HEK293T (cell line): ENCODE measurements around the gene ARMCX5.

ENCODE experiments used
- CTCF ChIA-PET: fragments of 350-600 bp; formaldehyde crosslinking; extraction: SDS; loops from one replicate; lab custom pipeline; 2021; ENCODE audit warnings: antibody characterized with exemption, inconsistent platforms; lab: Yijun Ruan, JAX
- POLR2A ChIA-PET: fragments of 350-600 bp; formaldehyde crosslinking; extraction: SDS; loops from one replicate; lab custom pipeline; 2020; ENCODE audit warnings: antibody characterized with exemption, inconsistent platforms; lab: Yijun Ruan, JAX
- DNase-seq: peaks from one replicate; pipeline ENCODE4 v3.0.0; 2012; ENCODE audit warnings: mixed read lengths; ENCODE audit errors: extremely low spot score
- ARNT ChIP-seq: fragments of 450-650 bp; IDR thresholded peaks from 2 replicates; pipeline ENCODE4 v1.6.1; 2017; ENCODE audit warnings: mild to moderate bottlenecking
- BHLHE40 ChIP-seq: fragments of 450-650 bp; IDR thresholded peaks from 2 replicates; pipeline ENCODE4 v1.6.1; 2016; ENCODE audit warnings: mild to moderate bottlenecking, moderate library complexity, borderline replicate concordance
- CTBP1 ChIP-seq: fragments of 450-650 bp; IDR thresholded peaks from 2 replicates; pipeline ENCODE4 v1.6.1; 2016; ENCODE audit warnings: borderline replicate concordance
- ELF4 ChIP-seq: fragments of 450-650 bp; IDR thresholded peaks from 2 replicates; pipeline ENCODE4 v1.6.1; 2017; ENCODE audit warnings: antibody characterized with exemption
- FOXA1 ChIP-seq: fragments of 450-650 bp; IDR thresholded peaks from 2 replicates; pipeline ENCODE4 v1.6.1; 2016; ENCODE audit warnings: mild to moderate bottlenecking
- FOXK2 ChIP-seq: fragments of 450-650 bp; IDR thresholded peaks from 2 replicates; pipeline ENCODE4 v1.6.1; 2016; ENCODE audit warnings: mild to moderate bottlenecking
- FOXM1 ChIP-seq: fragments of 450-650 bp; IDR thresholded peaks from 2 replicates; pipeline ENCODE4 v1.6.1; 2017; ENCODE audit warnings: mild to moderate bottlenecking, borderline replicate concordance
- HDGF ChIP-seq: fragments of 450-650 bp; IDR thresholded peaks from 2 replicates; pipeline ENCODE4 v1.6.1; 2017; ENCODE audit warnings: antibody characterized with exemption, borderline replicate concordance
- L3MBTL2 ChIP-seq: fragments of 450-650 bp; conservative IDR thresholded peaks from 2 replicates; pipeline ENCODE4 v1.6.1; 2016; ENCODE audit warnings: mild to moderate bottlenecking
- LEF1 ChIP-seq: fragments of 450-650 bp; IDR thresholded peaks from 2 replicates; pipeline ENCODE4 v1.6.1; 2017; ENCODE audit warnings: mild to moderate bottlenecking, borderline replicate concordance
- NFRKB ChIP-seq: fragments of 450-650 bp; IDR thresholded peaks from 2 replicates; pipeline ENCODE4 v1.6.1; 2016; ENCODE audit warnings: mild to moderate bottlenecking, moderate library complexity
- PKNOX1 ChIP-seq: fragments of 450-650 bp; IDR thresholded peaks from 2 replicates; pipeline ENCODE4 v1.6.1; 2016
- SP1 ChIP-seq: fragments of 450-650 bp; IDR thresholded peaks from 2 replicates; pipeline ENCODE4 v1.6.1; 2017
- SUZ12 ChIP-seq: fragments of 450-650 bp; IDR thresholded peaks from 2 replicates; pipeline ENCODE4 v1.6.1; 2016; ENCODE audit warnings: mild to moderate bottlenecking
- TARDBP ChIP-seq: fragments of 450-650 bp; IDR thresholded peaks from 2 replicates; pipeline ENCODE4 v1.6.1; 2016
- ZNF384 ChIP-seq: fragments of 450-650 bp; IDR thresholded peaks from 2 replicates; pipeline ENCODE4 v1.6.1; 2016

ARMCX5 gene

GRCh38 chrX:102650903-102651241 is 51.6 kb downstream of the ARMCX5 start:
- ChIA-PET POLR2A (no interaction called here), CTCF (no interaction called here)
- no peak for TF ChIP-seq TARDBP
- no peak for TF ChIP-seq ELF4
- no peak for TF ChIP-seq NFRKB
- TF ChIP-seq FOXM1 = no peak
- TF ChIP-seq SUZ12 = no peak
- no peak for TF ChIP-seq BHLHE40
- no peak for TF ChIP-seq CTBP1
- no peak for TF ChIP-seq SP1
- no peak for TF ChIP-seq HDGF
- no peak for TF ChIP-seq FOXA1
- TF ChIP-seq FOXK2 = no peak
- TF ChIP-seq LEF1 = no peak
- TF ChIP-seq PKNOX1 = no peak
- TF ChIP-seq ARNT = no peak
- no peak for TF ChIP-seq L3MBTL2
- DNase-seq = no peak

- TF ChIP-seq SUZ12 (no peak), ZNF384 (no peak), HDGF (no peak), BHLHE40 (no peak), NFRKB (no peak), PKNOX1 (no peak), L3MBTL2 (no peak)
- no peak for DNase-seq
- POLR2A ChIA-PET = no interaction called here
- CTCF ChIA-PET = no interaction called here
These were observed 52.1 kb downstream of the ARMCX5 start, which contains the start of gene GPRASP1 for GRCh38 chrX:102651242-102652011. Gene GPRASP1 (plus strand): TSS chrX:102651483. CDS start chrX:102653914, 2,431 bp downstream.

- no peak for DNase-seq
- POLR2A ChIA-PET = no interaction called here
These were observed 52.8 kb downstream of the ARMCX5 start for GRCh38 chrX:102652031-102652688.

More at GRCh38 chrX:102652031-102652688, 52.8 kb downstream of the ARMCX5 start:
- CTCF ChIA-PET = no interaction called here
- no peak for TF ChIP-seq SUZ12
- no peak for TF ChIP-seq ARNT
- no peak for TF ChIP-seq LEF1
- TF ChIP-seq BHLHE40 = no peak
- no peak for TF ChIP-seq FOXK2
- TF ChIP-seq L3MBTL2 = no peak
- no peak for TF ChIP-seq HDGF
- no peak for TF ChIP-seq ELF4
- no peak for TF ChIP-seq FOXM1
- no peak for TF ChIP-seq CTBP1
- no peak for TF ChIP-seq TARDBP
- no peak for TF ChIP-seq FOXA1
- no peak for TF ChIP-seq NFRKB
- TF ChIP-seq PKNOX1 = no peak
- TF ChIP-seq ZNF384 = no peak
- no peak for TF ChIP-seq SP1
